HepG2 (cell line): Measurements from ENCODE around the gene NANOS1. TPM values are rescaled to one million over a fixed set of nuclear protein-coding genes. Genes with fewer than 3 reads are reported as not detected.
A peak's percentile ranks its signal among the peaks of the same experiment; 100 is the strongest.

Experiments used
- ARNT2 ChIP-seq: sonication (generic); formaldehyde crosslinking; IDR thresholded peaks from 2 replicates; pipeline ENCODE4 v1.8.0; 2022; ENCODE audit warnings: mild to moderate bottlenecking, low read depth, missing genetic modification reagents, moderate library complexity
- ELF3 ChIP-seq: IDR thresholded peaks from 2 replicates; pipeline ENCODE4 v1.6.1; 2016; ENCODE audit warnings: missing genetic modification reagents, missing compliant biosample characterization
- HNF1B ChIP-seq: sonication (generic); formaldehyde crosslinking; IDR thresholded peaks from 2 replicates; pipeline ENCODE4 v1.5.1; 2020; ENCODE audit warnings: mild to moderate bottlenecking, moderate library complexity, missing genetic modification reagents
- HOXA5 ChIP-seq: sonication (generic); formaldehyde crosslinking; IDR thresholded peaks from 2 replicates; pipeline ENCODE4 v1.4.0; 2020; ENCODE audit warnings: missing genetic modification reagents
- MIER3 ChIP-seq: IDR thresholded peaks from 2 replicates; pipeline ENCODE4 v1.6.1; 2016; ENCODE audit warnings: missing compliant biosample characterization, borderline replicate concordance
- MTERF4 ChIP-seq: sonication (generic); formaldehyde crosslinking; IDR thresholded peaks from 2 replicates; pipeline ENCODE4 v1.8.0; 2023; ENCODE audit warnings: mild to moderate bottlenecking, missing genetic modification reagents
- PAXIP1 ChIP-seq: sonication (generic); formaldehyde crosslinking; conservative IDR thresholded peaks from 2 replicates; pipeline ENCODE4 v1.4.0; 2020; ENCODE audit warnings: mild to moderate bottlenecking, missing genetic modification reagents, moderate library complexity
- SALL2 ChIP-seq: sonication (generic); formaldehyde crosslinking; IDR thresholded peaks from 2 replicates; pipeline ENCODE4 v1.8.1; 2023; ENCODE audit warnings: mild to moderate bottlenecking, missing genetic modification reagents, inconsistent platforms
- SOX6 ChIP-seq, 2 experiments: fragments of 450-650 bp in 1 of 2; sonication (generic) in 1 of 2; formaldehyde crosslinking in 1 of 2; IDR thresholded peaks; 2 replicates each; pipeline versions ENCODE4 v1.4.0 to v1.6.1; 2017 to 2020; ENCODE audit warnings: antibody characterized with exemption in 1 of 2, mild to moderate bottlenecking in 1 of 2, missing genetic modification reagents in 1 of 2
- TBX3 ChIP-seq: fragments of 450-650 bp; IDR thresholded peaks from 2 replicates; pipeline ENCODE4 v1.6.1; 2017; ENCODE audit warnings: antibody characterized with exemption, mild to moderate bottlenecking, inconsistent platforms, borderline replicate concordance
- ZBTB25 ChIP-seq: IDR thresholded peaks from 2 replicates; pipeline ENCODE4 v1.6.1; 2018; ENCODE audit warnings: missing genetic modification reagents
- ZNF235 ChIP-seq: sonication (generic); formaldehyde crosslinking; IDR thresholded peaks from 2 replicates; pipeline ENCODE4 v1.8.1; 2023; ENCODE audit warnings: mild to moderate bottlenecking, missing genetic modification reagents, borderline replicate concordance
- ZNF33B ChIP-seq: sonication (generic); formaldehyde crosslinking; IDR thresholded peaks from 2 replicates; pipeline ENCODE4 v1.5.1; 2020; ENCODE audit warnings: mild to moderate bottlenecking, missing genetic modification reagents
- ZNF574 ChIP-seq: sonication (generic); formaldehyde crosslinking; IDR thresholded peaks from 2 replicates; pipeline ENCODE4 v1.4.0; 2020; ENCODE audit warnings: missing genetic modification reagents
- ZNF605 ChIP-seq: sonication (generic); formaldehyde crosslinking; IDR thresholded peaks from 2 replicates; pipeline ENCODE4 v1.8.0; 2022; ENCODE audit warnings: mild to moderate bottlenecking, missing genetic modification reagents
- ZNF644 ChIP-seq: IDR thresholded peaks from 2 replicates; pipeline ENCODE4 v1.6.1; 2016; ENCODE audit warnings: low read depth
- polyA plus RNA-seq, 8 experiments: library from polyadenylated mRNA; depleted of rRNA in 3 of 8; stranded (reverse) in 7 of 8; unstranded in 1 of 8; fragments of >200 nt; fragmentation: Illumina TruSeq in 4 of 8; extraction: Trizol in 4 of 8; gene quantifications; 2 replicates each; pipeline versions ENCODE4 v1.2.1 to v1.2.3, GENCODE V29; 2011 to 2016; ENCODE audit warnings: low read depth in 4 of 8, missing spikeins in 1 of 8, mixed read lengths in 1 of 8; ENCODE audit not compliant: insufficient read depth in 1 of 8
- total RNA-seq, 5 experiments: library from RNA; depleted of rRNA; stranded (reverse); fragments of >200 nt; fragmentation: Illumina TruSeq; extraction: Trizol; gene quantifications; 2 replicates each; pipeline ENCODE4 v1.2.3, GENCODE V29; 2016; ENCODE audit warnings: low read depth in 1 of 5

Gene NANOS1
- total and polyA plus RNA-seq, 2 of the 13 experiments (the other 11 are each of a cell fraction or from before 2014, with no cell fraction given) = 1.7 to 2.2 TPM

GRCh38 chr10:119028900-119029612 is 458 bp upstream of the NANOS1 start (continued):
- 0 out of 2 replicates have a peak, but pooled peaks have one; percentile 17 for TF ChIP-seq PAXIP1 (CRISPR knock-in tag)
- no peak for TF ChIP-seq ARNT2 (CRISPR knock-in tag)
- TF ChIP-seq SALL2 (CRISPR knock-in tag) = 0 out of 2 replicates have a peak, but pooled peaks have one; percentile 51
- 0 out of 2 replicates have a peak, but pooled peaks have one; percentile 45 for TF ChIP-seq ZNF605 (CRISPR knock-in tag)
- no peak for TF ChIP-seq SOX6 (IDR thresholded peaks at IDR 0.05)
- peak; percentile 40; the same call in 1 of the 2 replicates for TF ChIP-seq SOX6 (CRISPR knock-in tag; IDR thresholded peaks at IDR 0.05)
- peak; percentile 65; the same call in 1 of the 2 replicates for TF ChIP-seq ZNF574 (CRISPR knock-in tag)
- peak; percentile 29; the same call in 1 of the 2 replicates for TF ChIP-seq MIER3 (CRISPR knock-in tag)
- TF ChIP-seq HOXA5 = peak; percentile 3; the same call in 1 of the 2 replicates
- TF ChIP-seq MTERF4 (CRISPR knock-in tag) = peak; percentile 60; the same call in 1 of the 2 replicates
- TF ChIP-seq ZNF235 (CRISPR knock-in tag) = peak; percentile 68; the same call in 1 of the 2 replicates
- TF ChIP-seq ZNF644 (CRISPR knock-in tag) = no peak
- TF ChIP-seq ZNF33B (CRISPR knock-in tag) = 0 out of 2 replicates have a peak, but pooled peaks have one; percentile 59
- peak; percentile 20; the same call in 1 of the 2 replicates for TF ChIP-seq ZBTB25 (CRISPR knock-in tag)
- TF ChIP-seq HNF1B (CRISPR knock-in tag) = peak; percentile 34; the same call in 1 of the 2 replicates
- TF ChIP-seq ELF3 (CRISPR knock-in tag) = no peak
- TF ChIP-seq TBX3 = peak; percentile 93; the same call in 1 of the 2 replicates
